GM19324 (cell line): ENCODE results near the gene RASSF3.
"Not testable (repeated sequence)": the region's sequence is repeated elsewhere in the genome, so short reads cannot be mapped to it uniquely, and the experiment has no call there.

ENCODE experiments used
- ATAC-seq: cut with Tn5 transposase; IDR thresholded peaks from one replicate; pipeline ENCODE4 v1.9.1; 2021; ENCODE audit warnings: mild to moderate bottlenecking, moderate library complexity; ENCODE audit not compliant: unreplicated experiment, low FRiP score

RASSF3 gene

DNA sequence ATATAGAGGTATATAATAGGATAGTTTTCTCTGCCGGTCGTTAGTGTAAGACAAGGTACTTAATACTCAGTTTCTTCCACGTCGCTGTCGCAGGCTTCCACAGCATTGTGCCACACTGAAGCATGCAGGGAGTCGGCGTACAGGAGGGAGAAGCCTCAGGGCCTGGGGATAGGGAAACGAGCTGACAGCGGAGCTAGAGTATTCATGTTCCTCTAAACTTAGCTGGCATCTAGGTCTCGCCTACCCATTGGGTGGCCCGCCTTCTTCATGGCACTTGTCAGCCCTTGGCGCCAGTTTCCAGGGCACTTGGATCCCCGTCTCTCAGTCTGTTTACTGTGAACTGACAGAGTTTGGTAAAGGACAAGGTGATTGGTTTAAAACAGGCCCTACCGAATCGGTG lies 75.3 kb downstream of the RASSF3 start:
- ATAC-seq = no peak

DNA sequence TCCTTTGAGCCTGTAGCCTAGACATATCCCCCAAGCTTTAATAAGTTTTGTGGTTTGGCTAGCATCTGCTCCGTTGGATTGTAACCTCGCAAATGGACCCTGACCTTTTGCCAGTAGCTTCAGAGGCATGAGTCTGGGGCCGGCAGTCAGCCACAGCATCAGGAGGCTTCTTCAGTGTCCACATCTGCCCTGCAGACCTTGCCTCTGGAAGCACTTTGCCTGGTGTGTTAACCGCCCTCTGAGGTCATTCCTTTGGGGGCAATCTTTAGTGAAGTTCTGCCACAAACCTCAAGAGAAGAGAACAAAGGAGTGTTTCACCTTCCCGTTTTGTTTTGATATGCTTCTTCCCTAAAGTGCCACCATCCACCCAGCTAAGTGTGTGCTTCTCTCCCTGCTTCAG lies 77.5 kb downstream of the RASSF3 start:
- no peak for ATAC-seq

DNA sequence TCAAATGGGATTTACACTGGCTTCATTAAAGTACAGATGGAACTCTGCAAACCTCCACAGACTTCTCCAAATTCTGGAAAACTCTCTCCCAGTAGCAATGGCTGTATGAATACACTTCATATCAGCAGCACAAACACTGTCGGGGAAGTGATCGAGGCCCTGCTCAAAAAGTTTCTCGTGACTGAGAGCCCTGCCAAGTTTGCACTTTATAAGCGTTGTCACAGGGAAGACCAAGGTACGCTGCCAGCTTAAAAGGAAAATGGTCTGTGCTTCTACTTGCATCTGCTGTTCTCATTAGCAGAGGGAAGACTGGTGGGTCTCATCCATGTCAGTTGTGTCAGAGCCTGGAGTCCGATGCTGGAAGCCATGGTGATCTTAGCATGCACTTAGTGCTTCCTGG lies 77.9 kb downstream of the RASSF3 start:
- no peak for ATAC-seq

DNA sequence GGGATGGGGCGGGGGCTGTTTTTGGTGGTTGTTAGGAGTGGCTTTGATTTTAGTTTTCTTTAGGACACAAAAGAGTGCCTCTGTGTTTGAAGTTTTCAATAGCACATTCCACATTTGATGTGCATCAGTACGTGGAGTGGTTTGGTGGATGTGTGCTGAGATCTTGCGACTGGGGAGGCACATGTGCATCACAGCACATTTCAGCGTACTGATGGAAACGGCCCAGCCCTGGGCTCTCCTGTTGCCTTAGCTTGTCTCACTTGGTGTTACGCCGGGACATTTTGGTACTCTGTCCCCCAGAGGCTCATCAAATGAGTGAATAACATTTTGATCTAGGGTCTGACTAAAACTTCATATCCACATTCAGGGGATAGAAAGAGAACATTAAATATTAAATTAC lies 78.4 kb downstream of the RASSF3 start:
- ATAC-seq = no peak

DNA sequence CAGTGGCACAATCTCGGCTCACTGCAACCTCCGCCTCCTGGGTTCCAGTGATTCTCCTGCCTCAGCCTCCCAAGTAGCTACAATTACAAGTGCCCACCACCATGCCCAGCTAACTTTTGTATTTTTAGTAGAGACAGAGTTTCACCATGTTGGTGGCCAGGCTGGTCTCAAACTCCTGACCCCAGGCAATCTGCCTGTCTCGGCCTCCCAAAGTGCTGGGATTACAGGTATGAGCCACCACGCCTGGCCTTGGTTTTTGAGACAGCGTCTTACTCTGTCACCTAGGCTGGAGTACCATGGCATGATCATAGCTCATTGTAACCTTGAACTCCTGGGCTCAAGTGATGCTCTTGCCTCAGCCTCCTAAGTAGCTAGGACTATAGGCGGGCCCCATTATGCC lies 79.9 kb downstream of the RASSF3 start:
- not testable (repeated sequence) for ATAC-seq

DNA sequence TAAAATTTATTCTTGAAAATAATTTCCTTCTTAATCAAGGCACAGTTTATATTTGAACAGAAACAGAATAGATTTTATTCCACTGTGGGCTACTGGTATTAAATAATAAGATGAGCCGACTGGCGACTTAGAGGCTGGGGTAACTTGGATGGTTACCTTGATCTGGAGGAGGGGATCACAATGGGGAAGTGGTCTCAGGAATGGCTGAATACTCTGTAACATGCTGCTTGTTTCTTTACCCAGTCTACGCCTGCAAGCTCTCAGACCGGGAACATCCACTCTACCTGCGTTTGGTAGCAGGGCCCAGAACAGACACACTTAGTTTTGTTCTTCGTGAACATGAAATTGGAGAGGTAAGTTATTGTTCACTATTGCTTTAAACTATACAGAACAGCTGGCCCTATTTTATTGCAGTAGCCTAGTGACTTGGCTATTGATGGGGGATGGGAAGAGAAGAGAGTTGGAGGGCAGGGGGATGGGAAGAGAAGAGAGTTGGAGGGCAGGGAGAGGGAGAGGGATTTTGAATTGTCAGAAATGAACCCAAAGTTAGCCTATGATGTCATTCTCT lies 81.0 kb downstream of the RASSF3 start:
- no peak for ATAC-seq

DNA sequence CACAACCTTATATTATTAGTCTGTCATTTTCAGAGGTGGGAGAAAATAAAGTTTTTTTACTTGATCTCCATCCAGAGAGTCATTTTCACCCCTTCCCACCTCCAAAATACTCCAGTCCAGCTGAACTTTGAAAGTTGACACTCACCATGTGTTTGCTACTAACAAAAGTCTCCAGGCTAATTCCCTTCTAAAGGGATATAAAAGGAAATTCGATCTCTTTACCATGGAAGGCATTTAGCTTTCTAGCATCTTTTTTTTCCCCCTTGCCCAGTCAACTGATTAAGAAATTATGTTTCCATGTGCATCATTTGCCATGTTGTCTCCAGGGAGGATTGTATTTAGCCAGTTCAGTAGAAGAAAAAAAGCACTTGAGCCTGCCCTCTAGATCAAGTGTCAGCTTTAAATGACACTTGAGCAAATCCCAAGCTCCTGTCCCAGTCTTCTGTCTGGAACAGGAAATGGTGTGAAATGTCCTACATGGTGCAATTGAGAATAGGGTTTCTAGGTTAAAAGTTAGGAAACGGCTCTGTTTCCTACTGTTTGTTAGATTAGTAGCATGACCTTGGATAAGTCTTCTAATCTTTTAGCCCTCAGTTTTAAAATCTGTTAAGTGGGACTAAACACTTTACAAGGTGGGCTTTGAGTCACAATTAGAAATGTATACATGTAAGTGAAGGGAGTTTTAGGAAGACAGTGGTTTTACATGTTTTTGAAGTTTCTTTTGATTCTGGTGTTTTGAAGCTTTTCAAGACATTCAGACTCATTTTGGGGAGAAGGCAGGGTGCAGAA lies 81.7 kb downstream of the RASSF3 start:
- ATAC-seq = no peak

DNA sequence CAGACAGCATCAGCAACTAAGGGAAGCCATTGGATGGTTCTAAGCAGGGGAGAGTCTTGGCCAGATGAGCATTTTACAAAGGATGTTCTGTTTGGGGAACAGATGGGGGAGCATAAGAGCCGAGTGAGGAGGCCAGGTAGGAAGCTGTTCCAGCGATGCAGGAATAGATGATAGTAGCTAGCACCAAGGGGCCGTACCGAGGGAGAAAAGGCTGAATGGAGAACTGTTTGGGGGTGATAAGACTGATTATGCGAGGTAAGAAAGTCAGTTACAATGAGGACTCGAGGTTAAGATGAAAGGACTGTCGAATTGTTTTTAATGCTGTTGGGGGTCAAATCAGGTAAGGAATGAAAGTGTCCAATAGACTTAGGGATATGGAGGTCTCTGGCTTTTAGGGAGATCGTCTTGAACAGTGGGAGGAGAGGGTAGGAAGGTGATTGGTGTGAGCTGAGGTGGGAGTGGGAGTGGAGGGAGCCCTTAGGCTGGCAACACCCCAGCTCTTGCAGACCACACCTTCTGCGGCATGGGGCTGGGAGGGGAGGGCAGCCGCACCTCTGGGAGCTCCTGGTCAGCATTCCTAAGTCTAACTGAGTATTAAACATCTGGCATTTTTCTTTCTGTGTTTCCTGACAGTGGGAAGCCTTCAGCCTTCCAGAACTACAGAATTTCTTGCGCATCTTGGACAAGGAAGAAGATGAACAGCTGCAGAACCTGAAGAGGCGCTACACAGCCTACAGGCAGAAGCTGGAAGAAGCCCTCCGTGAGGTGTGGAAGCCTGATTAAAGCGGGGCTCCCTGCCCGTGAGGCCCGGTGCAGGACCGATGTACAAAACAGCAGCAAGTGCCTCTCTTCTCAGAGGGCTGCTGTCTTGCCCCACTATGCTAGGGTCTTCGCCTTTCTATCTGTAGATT lies 84.1 kb downstream of the RASSF3 start:
- no peak for ATAC-seq

DNA sequence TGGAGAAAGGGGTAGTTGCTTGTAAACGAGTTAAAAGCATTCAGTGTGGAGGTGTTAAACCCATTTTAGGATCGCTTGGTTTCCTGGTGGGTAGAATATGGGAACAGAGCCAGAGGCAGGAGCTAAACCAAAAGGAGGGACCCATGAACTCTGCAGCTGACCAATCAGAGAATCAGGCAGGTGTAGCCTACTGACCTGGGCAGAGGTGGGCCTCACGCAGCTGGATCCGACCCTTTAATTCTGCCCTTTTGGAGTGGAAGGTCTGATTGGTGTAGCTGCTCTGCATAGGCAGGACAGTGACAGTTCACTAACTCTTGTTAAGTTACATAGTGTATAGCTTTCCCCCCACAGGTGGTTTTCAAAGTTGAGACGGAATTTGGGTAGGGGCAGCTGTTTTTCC lies 85.3 kb downstream of the RASSF3 start:
- no peak for ATAC-seq

DNA sequence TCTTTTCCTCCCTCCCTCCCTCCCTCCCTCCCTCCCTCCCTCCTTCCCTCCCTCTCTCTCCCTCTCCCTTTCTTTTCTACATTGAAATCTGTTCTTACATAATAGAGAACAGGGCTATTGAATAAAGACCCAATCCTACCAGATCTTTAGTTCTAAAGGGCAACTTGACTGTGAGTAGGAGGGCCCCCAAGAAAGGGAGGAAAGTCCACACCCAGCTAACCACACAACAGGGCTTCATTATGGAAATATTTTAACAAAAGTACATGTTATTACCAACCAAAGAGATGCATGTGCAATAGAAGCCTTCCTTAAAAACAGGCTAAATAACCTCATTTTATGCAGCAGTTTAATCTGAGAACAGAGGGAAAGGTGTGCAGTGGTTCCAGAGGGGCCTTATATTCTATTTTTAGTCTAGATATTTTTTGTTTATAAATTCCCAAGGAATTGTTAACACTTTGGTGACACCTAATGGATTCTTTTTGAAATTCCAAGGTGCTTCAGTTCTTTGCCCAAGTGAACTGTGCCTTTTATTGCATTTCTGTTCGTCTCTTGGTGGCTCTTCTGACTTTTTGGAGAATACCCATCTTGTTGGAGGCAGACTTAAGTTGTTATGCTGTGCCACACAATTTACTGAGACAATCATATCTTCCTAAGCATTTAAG lies 85.9 kb downstream of the RASSF3 start:
- ATAC-seq = no peak

DNA sequence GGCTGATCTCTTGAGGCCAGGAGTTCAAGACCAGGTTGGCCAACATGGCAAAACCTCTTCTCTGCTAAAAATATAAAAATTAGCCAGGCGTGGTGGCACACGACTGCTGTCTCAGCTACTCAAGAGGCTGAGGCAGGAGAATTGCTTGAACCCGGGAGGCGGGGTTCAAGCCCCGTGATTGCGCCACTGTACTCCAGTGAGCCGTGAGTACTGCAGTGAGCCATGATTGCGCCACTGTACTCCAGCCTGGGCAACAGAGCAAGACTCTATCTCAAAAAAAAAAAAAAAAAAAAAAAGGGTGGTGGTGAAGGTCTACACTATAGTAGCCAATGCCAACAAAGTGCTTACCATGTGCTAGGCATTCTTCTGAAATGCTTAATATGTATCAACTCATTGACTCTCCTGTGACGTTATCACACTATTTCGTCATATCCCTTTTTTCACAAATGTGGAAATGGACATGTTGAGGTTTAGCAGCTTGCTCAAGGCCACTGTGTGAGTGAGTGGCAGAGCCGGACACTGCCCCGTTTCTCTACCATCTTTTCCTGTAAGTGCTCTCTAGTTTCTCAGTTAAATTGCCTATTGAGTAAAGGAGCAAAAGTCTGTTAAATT lies 89.3 kb downstream of the RASSF3 start:
- no peak for ATAC-seq

DNA sequence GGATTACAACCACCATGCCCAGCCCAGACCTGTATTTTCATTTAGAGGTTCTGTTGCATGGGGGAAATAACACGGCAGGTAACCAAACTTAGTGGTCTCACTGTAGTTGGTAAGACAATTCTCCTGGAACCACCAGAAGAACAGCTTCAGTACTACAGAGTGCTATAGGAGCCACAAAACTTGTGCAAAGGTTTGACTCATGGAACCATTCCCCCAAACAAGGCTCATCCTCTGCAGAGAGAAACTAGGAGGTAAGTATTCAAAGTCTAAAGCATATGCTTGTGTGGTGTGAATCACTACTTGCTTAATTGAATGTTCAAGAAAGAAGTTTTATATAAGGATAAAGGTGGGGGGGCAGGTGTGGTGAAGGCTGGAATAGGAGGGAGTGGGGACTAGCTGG lies 90.2 kb downstream of the RASSF3 start:
- no peak for ATAC-seq

DNA sequence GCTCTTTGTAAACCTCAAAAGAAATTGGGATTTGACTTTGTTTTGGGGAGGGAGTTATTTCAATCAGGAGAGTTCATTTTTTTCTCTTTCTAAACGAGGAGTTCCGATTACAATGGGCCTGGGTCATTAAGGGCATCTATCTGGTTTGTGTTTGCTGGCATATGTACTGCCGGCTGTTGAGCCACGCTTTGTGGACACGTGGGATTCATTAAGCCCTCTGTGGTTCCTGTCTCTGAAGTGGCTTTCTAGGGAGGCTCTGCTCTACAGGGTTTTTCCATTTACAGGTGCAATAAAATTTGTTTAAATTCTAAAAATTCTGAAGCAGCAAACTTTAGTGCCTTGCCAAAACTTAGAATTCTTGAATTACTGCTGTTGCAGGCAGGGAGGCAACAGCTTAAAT lies 91.0 kb downstream of the RASSF3 start:
- ATAC-seq = no peak

DNA sequence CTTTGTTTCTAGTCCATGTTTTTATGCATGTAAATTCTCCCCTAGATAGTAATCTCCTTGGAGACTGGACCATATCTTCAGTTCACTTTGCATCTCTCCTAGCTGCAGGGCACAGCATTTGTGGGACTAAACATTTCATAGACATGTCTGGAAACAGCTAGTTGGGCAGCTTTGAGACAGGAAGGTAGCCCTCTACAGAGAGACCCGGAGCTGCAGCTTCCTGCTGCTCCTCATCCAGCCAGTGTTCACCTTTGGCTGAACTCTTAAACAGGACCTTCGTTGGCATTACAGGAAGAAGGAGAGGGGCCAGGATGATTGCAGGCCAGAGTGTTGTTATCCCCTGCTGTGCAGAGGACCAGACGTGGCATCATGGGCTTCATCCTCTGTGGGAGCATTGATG lies 96.0 kb downstream of the RASSF3 start:
- ATAC-seq = no peak

DNA sequence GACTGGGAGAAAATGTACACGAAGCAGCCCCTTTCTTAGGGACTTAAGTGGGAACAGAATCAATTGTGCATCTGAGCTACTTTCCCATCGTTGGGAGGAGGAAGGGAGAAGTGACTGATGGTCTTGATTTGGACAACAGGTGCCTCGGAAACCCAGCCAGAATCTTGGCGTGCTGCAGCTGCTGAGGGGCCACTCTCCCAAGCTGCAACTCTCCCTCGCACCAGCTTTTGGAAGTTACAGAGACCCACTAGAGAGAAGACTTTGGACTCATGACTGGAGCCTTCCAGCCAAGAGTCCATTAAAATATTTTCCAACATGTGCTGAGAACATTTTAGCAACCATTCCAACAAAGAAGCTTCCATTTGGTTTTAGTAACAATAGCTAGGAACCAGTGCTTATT lies 96.6 kb downstream of the RASSF3 start:
- ATAC-seq = no peak

DNA sequence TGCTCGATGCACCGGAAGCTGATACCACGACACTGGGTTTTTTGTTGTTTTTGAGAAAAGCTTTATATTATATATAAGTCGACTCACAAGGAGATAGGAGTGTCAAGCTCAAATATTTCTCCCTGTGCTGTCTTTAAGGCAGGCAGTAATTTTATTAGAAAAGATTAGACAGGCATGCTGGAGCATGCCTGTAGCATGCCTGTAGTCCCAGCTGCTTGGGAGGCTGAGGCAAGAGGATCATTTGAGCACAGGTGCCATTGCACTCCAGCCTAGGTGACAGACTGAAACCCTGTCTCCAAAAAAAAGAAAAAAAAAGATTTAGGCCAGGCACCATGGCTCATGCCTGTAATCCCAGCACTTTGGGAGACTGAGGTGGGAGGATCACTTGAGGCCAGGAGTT lies 97.1 kb downstream of the RASSF3 start:
- no peak for ATAC-seq

DNA sequence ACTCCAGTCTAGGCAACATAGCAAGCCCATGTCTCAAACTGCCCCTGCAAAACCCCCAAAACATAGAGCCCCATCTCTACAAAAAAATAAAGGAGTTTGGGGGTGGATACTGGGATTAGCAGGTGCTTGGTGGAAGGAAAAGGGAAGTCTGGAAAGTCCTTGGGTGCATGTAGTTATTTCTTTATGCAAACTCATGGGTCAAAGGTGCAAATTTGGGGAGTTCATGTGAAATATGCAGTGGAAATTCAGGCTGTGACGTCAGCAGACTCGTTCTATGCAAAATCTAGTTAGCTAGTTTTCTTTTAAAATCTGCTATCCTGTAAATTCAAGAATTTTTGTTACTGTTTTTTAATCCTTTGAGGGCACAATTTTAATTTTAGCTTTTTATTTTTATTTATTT lies 97.6 kb downstream of the RASSF3 start:
- no peak for ATAC-seq

DNA sequence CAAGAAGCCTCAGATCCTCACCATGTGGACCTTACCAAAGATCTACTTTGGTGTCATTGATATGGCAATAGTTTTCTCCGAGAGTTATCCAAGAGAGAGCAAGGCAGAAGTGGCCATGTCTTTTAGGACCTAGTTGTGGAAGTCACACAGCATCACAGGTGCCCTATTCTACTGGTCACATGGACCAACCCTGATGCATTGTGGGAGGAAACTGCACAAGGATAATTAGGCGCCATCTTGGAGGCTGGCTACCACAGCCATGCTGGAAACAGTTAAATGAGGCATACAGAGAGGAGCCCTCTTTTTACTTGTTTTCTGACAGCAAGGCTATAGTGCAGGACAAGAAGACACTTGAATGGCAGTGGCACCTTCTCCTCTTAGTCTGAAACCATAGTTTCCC lies 99.1 kb downstream of the RASSF3 start:
- no peak for ATAC-seq

DNA sequence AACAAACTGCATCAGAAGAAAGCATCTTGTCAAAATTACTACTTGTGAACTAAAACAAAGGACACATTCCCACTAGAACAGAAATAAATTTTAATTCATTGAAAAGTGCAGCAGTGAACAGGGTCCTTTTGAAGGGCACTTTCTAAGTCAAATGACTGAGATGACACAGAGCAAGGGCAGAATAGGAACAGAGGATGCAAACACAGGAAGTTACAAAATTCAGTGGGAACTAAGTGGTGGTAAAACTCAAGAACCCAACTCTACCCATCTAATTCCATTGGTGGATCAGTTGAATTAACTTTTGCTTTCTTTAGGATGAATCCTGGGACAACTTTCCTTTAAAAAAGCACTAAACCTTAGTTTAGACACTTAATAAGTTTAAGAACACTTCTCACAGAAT lies 103.1 kb downstream of the RASSF3 start:
- ATAC-seq = no peak

DNA sequence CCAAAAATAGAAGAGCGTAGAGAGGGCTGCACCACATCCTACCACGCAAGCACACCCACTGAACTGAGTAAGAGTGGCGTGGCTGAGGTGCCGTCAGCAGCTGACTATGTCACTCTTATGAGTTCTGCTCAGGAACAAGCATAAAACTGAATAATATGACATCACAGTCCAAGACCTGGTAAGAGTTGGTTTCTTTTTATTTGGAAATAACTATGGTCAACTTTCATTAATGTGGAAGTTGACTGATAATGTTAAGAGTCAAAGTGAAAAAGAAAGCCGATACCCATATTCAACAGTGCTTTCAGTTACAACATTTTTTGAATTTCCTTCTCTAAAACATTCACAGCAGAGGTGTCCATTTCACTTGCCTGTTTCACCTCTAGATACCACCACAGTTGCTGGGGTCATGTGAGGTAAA lies 104.3 kb downstream of the RASSF3 start:
- peak; percentile 72 for ATAC-seq

DNA sequence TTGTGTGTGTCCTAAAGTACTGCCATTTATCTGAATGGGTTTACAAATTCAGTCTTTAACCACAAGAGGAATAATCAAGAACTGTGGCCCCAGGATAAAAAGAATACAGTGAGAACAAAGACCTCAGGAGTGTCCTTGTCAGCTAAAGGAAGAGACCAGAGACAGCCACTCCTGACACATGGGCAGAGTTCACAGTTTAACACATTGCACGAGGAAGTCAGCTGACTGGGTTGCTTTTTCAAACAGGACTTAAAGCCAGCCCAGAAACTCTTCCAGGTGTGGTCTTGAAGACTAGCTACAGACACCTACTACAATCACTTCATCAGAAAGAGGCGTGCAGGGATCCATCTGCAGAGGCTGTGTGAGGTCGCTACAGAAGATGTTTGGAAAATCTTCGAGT lies 106.1 kb downstream of the RASSF3 start:
- ATAC-seq = no peak
